GM21447 (cell line): ENCODE measurements around the gene DENND1A.

Source experiments
- ATAC-seq: cut with Tn5 transposase; IDR thresholded peaks from one replicate; pipeline ENCODE4 v1.9.1; 2021; ENCODE audit not compliant: unreplicated experiment

The DENND1A gene

DNA sequence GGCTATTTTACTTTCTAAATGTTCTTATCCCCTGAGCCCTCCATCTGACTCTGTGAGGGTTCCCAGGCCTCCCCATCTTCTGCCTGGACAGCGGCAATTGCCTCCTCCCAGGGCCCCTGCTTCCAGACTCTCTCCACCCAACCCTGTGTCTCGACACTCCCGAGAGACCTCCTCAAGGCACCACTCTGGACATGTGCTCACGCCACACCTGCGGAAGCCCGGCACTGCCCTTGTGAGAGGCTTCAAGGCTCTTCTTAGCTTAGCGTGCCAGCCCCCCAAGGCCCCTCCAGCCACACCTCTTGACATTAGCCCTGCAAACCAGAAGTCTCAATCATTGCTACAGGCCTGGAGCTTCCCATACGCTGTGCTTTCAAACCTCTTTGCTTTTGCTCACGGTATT is 449.8 kb downstream of the DENND1A start:
- no peak for ATAC-seq

DNA sequence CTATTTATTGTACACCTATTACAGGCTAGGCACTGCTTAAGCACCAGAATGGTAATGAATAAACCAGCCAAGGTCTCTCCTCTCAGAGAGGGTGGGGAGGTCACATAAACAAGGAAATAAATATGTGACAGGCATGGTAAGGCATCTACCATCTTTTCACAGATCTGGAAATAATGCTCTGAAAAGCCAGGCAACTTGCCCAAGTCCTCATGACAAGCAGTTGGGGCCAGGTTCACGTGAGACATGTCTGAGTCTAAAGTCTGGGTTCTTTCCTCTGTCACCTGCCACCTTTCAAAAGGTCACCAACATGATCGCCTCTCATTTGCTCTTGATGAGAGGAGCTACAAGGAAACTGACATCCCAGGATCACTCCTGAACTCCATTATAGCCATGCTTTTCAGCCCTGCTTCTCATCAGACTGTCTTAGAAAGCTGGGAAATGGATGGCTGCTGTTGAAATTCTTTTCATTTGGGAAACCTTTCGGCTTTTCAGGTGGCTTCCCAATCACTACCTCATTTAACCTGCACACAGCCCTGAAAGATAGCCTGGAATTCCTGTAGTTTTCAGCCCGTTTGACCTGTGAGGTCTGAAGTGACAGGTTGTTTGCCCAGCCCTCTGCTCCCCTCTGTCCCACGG is 450.8 kb downstream of the DENND1A start:
- no peak for ATAC-seq

DNA sequence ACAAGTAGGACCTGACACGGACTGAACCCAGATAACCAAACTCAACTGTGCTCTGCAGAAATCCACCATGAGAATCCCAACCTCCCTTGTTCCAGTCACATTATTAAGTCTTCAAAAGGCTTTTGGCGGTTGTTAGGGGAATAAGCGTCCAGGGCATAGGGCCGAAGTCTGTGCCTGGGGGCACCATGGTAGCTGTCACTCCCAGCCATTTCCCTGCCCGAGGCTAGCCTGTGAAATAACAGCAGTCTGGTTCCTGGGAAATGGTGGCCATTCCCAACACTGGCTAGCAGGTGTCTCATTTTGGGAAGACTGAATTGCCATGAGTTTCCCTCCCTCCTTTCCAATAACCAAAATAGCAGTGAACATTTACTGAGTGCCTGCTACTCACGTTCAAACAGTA is 451.8 kb downstream of the DENND1A start:
- no peak for ATAC-seq

DNA sequence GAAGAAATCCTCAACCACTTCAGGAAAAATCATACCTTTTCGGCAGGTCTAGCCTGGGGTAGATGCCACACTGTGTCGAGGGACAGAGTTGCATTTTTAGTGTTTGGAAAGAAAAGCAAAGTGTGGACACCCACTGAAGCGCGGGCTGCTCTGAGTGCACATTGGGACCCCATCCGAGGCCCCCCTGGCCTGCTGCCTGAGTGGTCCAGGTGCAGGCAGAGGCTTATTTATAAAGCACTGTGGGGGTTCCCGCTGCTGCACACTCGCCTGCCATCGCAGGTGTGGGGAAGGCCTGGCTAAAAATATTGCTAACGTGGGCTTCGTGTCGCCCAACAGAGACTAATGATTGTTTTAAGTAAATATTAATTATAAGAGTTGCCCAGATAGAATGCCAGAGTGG is 454.5 kb downstream of the DENND1A start:
- ATAC-seq: no peak

DNA sequence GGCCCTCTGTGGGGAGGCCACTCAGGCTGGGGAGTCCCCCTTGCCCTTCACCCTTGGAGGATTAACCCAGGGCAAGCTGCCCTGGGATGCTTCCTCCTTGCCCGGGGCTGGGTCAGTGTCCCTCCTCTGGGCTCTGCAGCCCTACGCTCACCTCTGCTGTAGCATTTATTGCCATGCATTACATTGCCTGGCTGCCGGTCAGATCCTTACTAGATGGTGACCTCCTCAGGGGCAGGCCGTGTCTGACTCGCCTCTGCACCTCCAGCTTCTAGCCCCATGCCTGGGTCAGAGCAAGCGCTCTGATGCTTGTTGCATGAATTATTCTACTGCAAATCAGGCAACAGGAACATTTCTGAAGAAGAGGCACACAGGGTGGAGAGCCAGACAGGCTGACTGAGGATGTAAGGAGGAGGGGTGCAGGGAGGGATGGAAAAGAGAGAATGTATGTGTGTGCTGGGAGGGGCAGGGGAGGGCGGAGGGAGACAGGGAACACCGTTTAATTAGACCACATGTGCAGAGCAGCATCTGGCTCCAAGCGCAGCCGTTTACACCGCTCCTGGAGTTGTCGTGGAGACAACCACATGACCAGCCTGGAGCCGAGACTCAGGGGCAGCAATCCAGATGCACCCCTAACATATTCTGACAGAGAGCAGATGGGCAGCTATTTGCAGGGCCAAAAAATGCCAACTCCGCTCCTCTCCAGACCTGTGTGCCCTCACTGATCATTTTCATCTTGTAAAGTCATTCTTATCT is 456.9 kb downstream of the DENND1A start:
- ATAC-seq: no peak

DNA sequence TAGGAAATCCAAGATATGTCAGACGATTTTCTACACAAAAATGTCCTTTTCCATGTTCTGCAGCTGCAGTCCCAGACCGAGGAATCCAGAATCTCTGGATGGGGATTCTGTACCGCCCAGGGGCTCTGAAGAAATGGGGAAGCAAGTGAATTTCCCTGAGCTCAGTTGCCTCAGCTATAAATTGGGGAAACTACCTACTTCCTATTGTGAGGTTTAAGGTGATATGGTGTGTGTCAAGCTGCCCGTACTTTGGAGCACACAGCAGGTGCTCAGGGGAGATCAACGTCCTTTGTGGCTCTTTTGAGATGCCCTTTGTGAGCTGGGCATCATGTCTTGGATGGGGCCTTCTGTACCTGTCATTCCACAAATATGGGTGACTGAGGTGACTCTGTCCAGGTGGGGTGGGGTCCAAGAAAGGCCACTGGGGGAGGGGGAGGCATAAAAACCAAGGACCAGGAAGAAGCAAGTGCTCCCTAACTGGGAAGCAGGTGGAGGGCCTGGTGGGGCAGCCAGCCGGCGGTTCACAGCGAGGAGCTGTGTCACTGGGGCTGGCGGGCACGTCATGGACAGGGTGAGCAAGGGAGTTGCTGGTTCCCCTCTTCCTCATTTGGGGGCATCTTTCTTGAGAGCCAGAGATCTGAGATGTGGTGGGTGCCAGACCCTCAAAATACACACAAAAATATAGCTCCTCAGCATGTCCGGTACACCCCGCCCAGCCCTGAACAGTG is 457.9 kb downstream of the DENND1A start:
- ATAC-seq: no peak

DNA sequence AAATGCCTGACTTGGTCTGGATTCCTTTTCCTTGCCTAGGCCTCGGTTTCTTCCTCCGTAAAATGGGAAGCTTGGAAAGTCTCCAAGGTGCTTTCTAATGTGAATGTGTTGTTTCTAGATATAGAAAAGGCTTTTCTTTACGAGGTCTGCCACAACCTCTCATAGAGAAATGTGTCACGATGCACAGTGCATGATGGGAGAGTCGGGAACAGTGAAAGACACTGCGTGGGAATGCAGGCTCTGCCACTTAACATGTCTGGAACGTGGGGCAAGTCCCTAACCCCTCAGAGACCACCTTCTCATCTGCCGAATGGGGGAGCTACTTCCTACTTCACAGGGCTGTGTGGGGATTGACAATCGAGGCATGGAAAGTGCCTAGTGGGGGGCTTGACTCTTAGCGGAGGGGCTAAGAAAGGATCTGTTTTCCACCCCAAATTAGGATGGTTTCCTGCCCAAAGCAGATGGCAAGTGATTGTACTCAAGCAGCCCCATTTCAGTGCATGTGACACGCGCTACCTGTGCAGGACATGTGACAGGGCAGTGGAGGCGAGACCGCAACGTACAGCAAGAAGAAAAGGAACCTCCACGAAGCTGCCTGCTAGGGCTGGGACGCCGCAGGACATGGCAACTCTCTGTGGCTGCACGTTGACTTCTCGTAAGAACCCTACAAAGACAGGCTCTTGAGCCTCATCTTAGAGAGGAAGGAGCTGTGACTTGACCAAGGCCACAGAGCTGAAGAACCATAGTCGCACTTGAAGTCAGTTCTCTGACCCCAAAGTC is 458.7 kb downstream of the DENND1A start:
- ATAC-seq: no peak

DNA sequence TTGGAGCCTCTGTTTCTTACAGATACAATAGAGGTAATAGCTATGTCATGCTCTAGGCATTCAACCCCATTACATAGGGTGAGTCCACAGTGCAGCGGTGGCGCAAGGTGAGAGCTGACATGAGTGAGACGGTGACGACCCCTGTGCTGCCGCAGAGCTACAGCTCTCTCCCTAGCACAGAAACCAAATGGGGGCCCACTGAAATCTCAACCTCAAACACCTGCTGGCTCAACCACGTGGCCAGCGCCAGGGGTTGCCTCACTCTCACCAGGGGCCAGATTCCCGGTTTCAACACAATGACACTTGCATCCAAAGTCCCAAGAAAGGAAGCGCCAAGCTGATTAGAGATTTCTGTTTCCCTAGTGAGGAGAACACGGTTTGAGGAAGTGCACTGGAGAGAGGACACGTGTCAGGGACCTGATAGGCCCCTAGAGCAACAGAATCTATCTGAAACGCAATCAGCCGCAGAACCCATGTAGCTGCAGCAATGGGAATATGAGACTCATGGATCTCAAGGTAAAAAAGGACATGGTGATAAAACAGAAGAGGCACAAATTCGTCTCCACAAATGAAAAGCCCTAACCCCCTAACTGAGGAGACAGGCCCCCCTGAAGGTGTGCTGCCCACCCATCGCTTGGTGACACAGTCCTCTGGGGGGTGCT is 459.7 kb downstream of the DENND1A start:
- ATAC-seq: no peak

DNA sequence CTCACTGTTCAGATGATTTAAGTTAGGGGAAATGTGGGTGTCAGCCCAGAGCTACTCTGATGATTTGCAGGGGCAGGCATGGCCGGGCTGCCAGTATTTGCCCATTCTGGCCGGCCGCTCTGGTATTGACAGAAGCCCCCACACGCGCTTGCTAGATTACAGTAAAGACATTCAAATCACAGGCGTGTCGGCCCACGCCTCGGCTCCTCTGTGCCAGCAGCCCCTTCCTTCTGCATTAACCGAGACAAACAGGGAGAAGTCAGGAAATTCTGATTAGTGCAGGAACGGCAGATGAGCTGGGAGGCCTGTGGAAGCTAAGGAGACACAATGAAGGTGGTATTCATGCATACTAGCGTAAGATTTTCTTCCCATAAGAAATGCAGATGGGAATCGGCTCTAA is 460.6 kb downstream of the DENND1A start:
- no peak for ATAC-seq

DNA sequence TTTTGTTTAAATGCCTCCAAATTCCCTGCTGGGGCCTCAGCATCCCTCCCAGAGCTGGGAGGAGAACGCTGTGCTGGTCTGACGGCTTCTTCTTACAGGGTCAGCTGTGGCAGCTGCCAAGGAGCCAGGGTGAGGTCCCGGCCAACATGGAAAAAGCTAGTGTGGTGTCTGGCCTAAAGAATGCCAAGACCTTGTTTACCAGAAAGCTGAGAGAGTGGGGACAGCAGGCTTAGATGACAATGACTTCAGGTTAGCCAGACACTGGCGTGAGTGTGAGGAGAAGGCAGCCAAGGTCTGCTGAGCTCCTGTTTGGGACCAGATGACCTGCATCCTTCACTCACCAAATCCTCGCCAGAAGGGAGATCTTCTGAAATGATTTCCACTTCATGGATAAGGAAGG is 461.4 kb downstream of the DENND1A start:
- no peak for ATAC-seq

DNA sequence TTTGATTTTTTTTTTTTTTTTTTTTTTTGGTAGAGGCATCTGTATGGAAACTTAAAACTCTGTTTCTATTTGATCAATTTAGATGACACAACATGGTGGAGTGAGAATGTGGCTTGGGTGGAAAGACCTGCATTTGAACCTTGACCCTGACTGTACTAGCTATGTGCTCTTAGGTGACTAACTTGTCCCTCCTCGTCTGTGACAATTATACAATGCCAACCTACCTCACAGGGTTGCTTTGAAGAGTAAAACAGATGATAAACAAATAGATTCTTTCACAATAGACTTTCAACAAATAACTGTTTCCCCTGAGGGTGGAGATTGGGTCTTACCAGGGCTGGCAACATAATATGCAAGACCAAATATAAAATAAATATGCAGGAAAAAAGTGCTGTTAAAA is 464.6 kb downstream of the DENND1A start:
- ATAC-seq: no peak

DNA sequence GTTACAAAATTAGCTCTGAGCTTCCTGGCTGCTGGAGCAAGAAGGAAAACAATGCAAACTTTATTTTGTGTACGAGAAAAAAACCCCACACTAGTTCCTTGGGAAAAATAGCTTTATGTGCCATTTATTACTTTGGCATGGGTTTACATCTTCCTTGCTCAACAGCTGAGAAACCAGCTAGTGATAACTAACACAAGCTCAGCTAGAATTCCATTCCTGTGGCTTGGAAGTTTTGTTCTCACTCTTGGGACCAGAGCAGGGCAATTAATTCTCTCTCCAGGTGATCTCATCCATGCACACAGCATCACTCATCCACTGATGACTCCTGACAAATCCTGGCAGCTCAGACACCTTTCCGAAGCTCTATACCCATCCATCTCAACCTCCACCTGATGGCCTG is 469.8 kb downstream of the DENND1A start:
- ATAC-seq: no peak

DNA sequence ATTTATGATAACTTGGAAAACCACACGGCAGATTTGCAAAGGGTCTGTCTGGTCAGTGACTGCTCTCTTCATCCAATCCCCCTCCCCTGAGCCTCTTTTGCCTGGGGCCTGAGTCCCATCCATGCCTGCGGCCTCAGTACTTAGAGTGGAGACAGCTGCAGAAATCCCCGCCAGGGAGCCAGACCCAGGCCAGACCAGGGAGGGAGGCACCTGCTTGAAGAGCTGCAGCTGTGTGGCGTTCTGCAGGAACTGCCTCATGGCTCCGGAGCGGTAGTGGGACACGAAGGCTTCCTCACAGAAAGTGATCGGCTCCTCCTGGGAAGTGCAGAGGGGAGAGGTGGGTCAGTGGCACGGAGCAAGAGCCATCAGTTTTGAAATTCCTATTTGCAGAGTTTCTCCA is 472.3 kb downstream of the DENND1A start:
- ATAC-seq: no peak

DNA sequence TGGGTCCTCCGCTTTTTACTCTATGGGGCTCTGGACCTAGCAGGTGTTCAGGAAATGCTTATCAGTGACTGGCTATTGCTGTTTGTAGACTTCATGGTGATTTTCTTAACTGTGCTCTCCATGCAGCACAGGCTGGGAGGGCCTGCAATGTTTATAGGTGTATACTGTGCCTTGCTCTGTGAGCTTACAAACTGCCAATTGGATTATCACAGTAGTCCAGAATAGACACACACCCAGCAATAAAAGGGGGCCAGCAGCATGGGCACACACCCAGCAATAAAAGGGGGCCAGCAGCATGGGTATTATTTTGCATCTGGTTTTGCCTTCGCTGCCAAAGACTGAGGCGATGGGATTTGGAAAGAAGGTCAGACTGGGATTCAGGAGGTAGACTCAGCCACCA is 473.9 kb downstream of the DENND1A start:
- no peak for ATAC-seq

DNA sequence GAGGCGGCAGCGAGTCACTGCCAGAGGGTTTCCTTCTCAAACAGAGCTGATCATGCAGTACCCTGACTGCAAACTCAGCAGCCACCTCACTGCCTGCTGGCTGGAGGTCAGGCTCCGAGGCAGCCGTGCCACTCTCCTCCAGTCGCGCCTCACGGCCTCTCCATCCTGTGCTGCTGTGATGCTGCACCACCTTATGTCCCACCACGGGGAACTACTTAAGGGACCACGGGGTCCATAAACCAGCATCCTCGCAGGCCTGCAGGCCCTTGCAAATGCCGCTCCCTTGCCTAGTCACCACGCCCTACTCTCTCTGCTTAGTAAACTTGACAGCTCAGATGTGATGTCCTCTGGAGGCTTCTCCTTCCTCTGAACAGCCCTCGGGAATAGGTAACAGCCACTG is 474.7 kb downstream of the DENND1A start:
- ATAC-seq: no peak

DNA sequence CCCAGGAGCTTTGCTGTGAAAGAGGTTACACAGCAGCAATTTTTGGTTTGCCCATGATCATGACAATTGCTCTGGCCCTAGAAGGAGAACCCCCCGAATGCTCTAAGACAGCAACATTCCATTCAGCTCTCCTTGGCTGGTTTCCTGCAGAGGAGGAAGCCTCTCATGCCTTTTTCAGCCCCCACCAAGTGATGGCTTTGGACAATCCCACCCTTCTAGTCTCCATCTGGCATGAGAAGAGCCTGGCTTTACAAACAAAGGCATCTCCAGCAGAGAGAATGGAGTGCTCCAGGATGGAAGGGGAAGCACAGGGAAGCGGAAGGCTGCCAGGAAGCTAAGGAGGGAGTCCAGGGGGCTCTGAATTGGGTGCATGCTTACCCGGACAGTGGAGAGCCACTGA is 475.6 kb downstream of the DENND1A start:
- ATAC-seq: no peak

DNA sequence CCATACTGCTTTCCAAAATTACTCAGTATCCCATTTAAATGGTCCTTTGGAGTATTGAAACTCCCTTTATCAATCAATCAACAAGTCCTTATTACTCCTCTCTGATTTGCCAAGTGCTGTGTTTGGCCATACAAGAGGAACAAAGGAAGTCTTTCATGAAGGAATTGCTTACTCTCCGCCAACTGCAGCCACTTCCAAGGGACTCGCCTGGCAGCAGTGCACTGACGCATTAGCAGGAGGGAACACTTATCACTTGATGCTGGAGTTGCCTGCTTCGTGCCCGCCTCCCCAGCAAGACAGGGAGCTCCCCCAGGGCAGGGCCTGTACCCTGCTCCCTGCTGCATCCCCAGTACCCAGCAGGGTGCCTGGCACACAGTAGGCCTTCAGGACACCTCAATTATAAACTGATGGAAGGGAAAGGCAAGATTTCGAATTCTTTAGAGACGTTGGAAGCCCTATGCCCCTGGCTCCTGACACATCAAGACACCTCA is 476.1 kb downstream of the DENND1A start:
- no peak for ATAC-seq

DNA sequence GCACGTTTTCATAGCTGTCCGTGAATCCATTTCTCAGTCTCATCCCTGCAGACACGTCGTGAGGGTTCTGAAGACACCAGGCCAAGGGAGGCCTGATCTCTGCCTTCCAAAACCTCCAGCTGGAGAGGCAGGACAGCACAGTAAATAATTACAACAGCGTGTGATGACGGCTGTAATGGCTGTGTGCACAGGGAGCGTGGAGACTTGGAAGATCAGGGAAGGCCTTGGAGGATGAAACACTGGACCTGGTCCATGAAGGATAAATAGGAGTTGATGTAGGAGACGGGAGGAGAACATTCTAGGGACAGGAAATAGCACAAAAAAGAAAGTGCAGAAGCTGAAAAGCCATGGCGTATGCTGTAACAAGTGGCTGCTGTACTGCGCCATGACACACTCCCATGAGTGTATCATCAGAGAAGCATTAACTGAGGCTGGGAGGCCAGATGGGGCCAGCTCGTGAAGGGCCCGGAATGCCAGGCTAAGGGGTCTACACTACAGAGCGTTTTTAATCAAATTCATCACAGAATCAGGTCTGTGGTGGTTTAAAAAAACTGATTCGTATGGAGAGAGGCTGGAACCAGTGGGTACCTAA is 476.8 kb downstream of the DENND1A start:
- ATAC-seq: no peak

DNA sequence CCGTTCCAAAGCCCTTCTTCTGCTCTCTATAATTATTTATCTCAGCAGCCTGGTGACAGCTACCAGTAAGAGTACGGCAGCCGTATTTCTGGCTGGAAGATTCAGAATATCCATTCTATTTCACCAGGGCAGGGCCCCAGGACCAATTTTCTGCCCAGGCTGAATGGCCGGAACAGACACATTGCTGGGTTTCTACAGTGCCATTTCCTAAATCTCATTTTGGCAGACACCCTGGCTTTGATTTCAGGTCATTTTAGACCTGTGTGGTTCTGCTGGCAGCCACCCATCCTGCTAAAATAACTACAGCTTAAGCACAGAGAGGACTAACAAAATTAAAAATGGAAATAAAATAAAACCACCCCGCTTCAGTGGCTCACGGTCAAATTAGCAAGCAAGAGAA is 478.9 kb downstream of the DENND1A start:
- no peak for ATAC-seq

DNA sequence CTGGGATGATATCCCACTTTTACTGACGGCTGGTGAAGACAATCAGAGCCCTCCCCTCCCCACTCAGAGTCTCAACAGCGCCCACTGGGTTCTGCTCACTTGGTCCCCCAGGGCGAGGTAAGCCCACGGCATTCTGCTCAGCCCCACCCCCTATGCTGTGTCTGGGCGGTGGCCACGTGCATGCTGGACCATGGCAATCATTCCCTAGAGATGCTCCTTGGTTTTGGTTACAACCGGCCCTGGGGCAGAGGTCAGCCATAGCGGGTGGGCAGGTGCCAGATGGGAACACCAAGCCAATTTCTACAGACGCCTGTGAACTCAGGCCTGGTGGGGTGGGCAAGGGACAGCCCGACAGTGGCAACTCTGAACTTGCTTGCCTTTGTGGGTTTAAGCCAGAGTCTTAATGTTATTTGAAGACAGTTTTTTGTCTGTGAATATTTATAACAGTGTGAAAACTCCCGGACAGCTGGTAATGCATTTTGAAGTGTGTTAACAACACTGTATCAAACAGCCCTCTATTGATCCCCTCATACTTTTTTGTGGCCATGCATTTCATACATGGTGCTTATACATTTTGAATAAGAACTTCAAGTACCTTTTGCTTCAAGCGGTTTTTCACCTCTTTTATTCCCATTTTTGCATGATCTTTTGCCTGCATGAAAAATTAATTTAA is 479.7 kb downstream of the DENND1A start:
- ATAC-seq: no peak
